HFF-Myc (cell line): Measurements from ENCODE around the gene CSK.

ENCODE experiments used
- DNase-seq: peaks from one replicate; pipeline ENCODE4 v3.0.0-alpha.2; 2011; ENCODE audit warnings: low read depth; ENCODE audit errors: extremely low read depth
- H3K4me3 ChIP-seq: replicated peaks from 2 replicates; pipeline ENCODE4 v1.5.1; 2011; ENCODE audit warnings: low read depth, mild to moderate bottlenecking, control low read depth, low read length
- CTCF ChIP-seq: IDR thresholded peaks from 2 replicates; pipeline ENCODE4 v1.5.1; 2012; ENCODE audit warnings: mild to moderate bottlenecking, low read depth, low read length, control low read depth; ENCODE audit errors: missing control alignments

The CSK gene

GRCh38 chr15:74758736-74759135 lies 23.1 kb upstream of the CSK start:
- TF ChIP-seq CTCF: no peak
- no peak overlapping the region for H3K4me3 ChIP-seq
- no peak for DNase-seq

- TF ChIP-seq CTCF: no peak
- no peak for DNase-seq
- no peak overlapping the region for H3K4me3 ChIP-seq
These were observed 19.1 kb upstream of the CSK start for GRCh38 chr15:74762791-74763150.

- H3K4me3 ChIP-seq: no peak overlapping the region
- DNase-seq: no peak
- TF ChIP-seq CTCF: no peak
These were observed 18.5 kb upstream of the CSK start for GRCh38 chr15:74763416-74763815.

GRCh38 chr15:74767167-74768098 lies 14.4 kb upstream of the CSK start:
- no peak for TF ChIP-seq CTCF
- no peak for DNase-seq
- no peak overlapping the region for H3K4me3 ChIP-seq

- DNase-seq: no peak
- TF ChIP-seq CTCF: no peak
- H3K4me3 ChIP-seq: no peak overlapping the region
These were observed 13.6 kb upstream of the CSK start for GRCh38 chr15:74768099-74768770.

- H3K4me3 ChIP-seq: no peak overlapping the region
- peak; percentile 82 for TF ChIP-seq CTCF
- DNase-seq: no peak
These were observed 13.0 kb upstream of the CSK start for GRCh38 chr15:74768771-74769342.
